Neural progenitor cell (in vitro differentiated cells): ENCODE measurements around the gene SATB1.

Experiments used
- CTCF ChIP-seq: fragments of 200-600 bp; sonication (generic); IDR thresholded peaks from 2 replicates; pipeline ENCODE4 v1.5.1; 2017; ENCODE audit warnings: antibody characterized with exemption, mild to moderate bottlenecking
- EZH2 ChIP-seq: fragments of 200-600 bp; sonication (generic); IDR thresholded peaks from 2 replicates; pipeline ENCODE4 v1.6.1; 2017; ENCODE audit warnings: antibody characterized with exemption, mild to moderate bottlenecking, moderate library complexity
- EZH2phosphoT487 ChIP-seq: fragments of 200-600 bp; sonication (generic); IDR thresholded peaks from 2 replicates; pipeline ENCODE4 v1.6.1; 2017; ENCODE audit warnings: antibody characterized with exemption

GRCh38 chr3:18444595-18445400 is 19.7 kb upstream of the SATB1 start:
- TF ChIP-seq CTCF (peak; percentile 41), EZH2phosphoT487 (no peak), EZH2 (no peak)
